ENCODE results near the gene THEMIS.

GRCh38 chr6:127880429-127880828 is 20.4 kb downstream of the THEMIS start:
- TF ChIP-seq CTCF (IDR thresholded peaks at IDR 0.05 in 8 of 11, conservative IDR thresholded peaks at IDR 0.05 in 3 of 11) (no peak), POLR2AphosphoS5 (IDR thresholded peaks at IDR 0.05) (no peak)

All from spleen (tissue), 7 donors.